Fibroblast of peridontal ligament (primary cell): Measurements from ENCODE around the gene MAP1LC3B2.
"Not testable (repeated sequence)": the region's sequence is repeated elsewhere in the genome, so short reads cannot be mapped to it uniquely, and the experiment has no call there.

Experiments used
- DNase-seq: peaks from one replicate; pipeline ENCODE4 v3.0.0-alpha.2; 2010; ENCODE audit errors: extremely low read depth

The MAP1LC3B2 gene

GRCh38 chr12:116558280-116559161 lies 660 bp upstream of the MAP1LC3B2 start:
- DNase-seq = no peak

- DNase-seq = no peak
Observed at GRCh38 chr12:116561181-116561821, 2.1 kb downstream of the MAP1LC3B2 start.

- DNase-seq = no peak
Observed at GRCh38 chr12:116562090-116562489, 2.9 kb downstream of the MAP1LC3B2 start.

- no peak for DNase-seq
Observed at GRCh38 chr12:116563262-116563661, 4.1 kb downstream of the MAP1LC3B2 start.

DNA sequence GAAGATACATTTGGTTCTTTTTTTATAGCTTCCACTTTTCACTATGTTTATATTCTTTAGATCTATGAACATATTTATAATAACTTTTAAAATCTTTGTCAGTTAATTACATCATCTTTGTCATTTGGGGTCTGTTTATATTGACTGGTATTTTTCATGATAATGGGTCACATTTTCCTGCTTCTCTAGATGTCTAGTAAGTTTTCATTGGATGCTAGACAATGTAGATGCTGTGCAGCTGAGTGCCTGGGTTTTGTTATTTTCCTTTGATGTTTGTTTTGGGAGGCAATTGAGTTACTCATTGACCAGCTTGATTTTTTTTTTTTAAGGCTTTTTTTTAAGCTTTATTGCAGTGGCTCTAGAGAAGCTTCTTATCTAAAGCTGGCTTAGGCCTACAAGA lies 4.9 kb downstream of the MAP1LC3B2 start:
- DNase-seq = no peak

DNA sequence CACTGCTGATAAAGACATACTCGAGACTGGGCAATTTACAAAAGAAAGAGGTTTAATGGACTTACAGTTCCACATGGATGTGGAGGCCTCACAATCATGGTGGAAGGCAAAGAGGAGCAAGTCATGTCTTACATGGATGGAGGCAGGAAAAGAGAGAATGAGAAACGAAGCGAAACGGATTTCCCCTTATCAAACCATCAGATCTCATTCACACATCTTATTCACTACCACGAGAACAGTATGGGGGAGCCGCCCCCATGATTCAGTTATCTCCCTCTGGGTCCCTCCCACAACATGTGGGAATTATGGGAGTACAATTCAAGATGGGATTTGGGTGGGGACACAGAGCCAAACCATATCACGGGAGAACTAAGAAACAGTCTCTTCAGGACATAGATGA lies 6.0 kb downstream of the MAP1LC3B2 start:
- DNase-seq = not testable (repeated sequence)

DNA sequence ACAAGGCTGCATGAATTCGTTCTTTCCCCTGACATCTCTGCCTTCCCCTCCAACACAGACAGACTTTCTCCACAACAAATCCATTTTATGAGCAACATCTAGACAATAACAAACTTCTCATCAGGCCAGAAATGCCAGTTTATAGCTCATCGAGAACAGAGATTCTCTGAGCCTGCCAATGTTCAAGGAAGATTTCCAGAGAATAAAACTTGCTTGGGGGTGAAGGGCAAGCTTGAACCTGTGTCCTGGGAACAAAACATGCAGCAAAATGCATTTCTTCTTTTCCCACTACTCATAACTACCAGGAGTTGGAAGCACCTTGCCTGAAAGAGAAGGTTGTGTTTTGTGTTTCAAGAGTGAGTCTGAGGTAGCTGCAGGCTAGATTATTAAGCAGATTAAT lies 6.8 kb downstream of the MAP1LC3B2 start:
- DNase-seq = no peak

DNA sequence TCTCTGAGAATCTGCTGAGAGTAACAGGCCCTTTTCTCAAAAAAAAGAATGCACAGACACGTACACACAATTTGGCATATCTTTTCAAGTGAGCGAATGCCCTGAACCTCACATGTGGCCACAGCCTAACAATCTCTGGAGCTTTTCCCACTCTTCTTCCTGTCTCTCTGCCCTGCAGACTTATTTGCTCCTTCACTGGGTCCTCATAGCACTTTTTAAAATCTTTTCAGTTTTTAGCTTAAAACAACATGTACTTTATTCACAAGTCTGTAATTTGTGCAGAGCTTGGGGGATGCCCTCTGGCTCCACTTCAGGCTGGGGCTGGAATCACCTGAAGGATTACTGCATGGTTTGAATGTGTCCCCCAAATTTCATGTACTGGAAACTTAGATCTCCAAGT lies 9.0 kb downstream of the MAP1LC3B2 start:
- no peak for DNase-seq

GRCh38 chr12:116571089-116571488 lies 11.9 kb downstream of the MAP1LC3B2 start:
- no peak for DNase-seq

DNA sequence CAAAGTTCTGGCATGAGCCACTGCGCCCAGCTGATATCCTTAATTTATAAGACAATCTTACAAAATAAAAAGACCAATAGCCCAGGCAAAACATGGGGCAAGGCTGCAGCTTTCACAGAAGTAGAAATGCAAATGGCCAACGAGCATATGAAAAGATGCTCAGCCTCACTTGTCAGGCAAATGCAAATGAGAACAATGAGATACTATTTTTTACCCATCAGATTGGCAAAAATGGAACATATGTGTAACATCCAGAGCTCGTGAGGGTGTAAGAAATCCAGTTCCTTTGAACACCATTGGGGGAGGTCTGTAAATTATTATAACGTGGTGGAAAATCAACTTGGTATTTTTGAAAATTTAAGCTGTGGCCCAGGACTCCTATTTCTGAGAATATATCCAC lies 14.6 kb downstream of the MAP1LC3B2 start:
- DNase-seq = no peak

DNA sequence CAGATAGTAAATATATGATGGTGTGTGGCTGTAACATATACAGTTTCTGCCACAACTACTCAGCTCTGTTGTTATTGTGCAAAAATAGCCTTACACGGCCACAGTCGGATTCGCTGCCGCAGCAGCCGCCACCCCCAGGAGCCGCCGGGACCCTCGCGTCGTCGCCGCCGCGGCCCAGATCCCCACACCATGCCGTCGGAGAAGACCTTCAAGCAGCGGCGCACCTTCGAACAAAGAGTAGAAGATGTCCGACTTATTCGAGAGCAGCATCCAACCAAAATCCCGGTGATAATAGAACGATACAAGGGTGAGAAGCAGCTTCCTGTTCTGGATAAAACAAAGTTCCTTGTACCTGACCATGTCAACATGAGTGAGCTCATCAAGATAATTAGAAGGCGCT lies 16.6 kb downstream of the MAP1LC3B2 start:
- not testable (repeated sequence) for DNase-seq

DNA sequence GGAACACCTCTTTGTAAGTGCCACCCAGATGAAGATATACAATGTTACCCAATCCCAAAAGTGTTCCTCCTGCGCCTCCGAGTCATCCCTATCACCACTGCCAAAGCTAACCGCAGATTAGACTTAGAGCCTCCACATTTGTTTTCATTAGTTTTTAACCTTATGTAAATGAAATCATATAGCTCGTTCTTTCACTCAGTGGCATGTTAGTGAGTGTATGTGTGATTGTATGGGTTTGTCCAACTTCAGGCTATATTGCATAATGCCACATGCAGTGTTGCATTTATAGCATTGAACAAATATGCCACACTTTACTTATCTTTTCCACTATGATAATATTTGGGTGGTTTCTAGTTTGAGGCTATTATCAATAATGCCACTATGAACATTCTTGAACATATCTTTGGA lies 18.0 kb downstream of the MAP1LC3B2 start:
- DNase-seq = peak; percentile 16

GRCh38 chr12:116578051-116578450 lies 18.9 kb downstream of the MAP1LC3B2 start:
- no peak for DNase-seq

- DNase-seq = no peak
Observed at GRCh38 chr12:116582610-116583009, 23.4 kb downstream of the MAP1LC3B2 start.

GRCh38 chr12:116583129-116583694 lies 24.0 kb downstream of the MAP1LC3B2 start:
- no peak for DNase-seq

DNA sequence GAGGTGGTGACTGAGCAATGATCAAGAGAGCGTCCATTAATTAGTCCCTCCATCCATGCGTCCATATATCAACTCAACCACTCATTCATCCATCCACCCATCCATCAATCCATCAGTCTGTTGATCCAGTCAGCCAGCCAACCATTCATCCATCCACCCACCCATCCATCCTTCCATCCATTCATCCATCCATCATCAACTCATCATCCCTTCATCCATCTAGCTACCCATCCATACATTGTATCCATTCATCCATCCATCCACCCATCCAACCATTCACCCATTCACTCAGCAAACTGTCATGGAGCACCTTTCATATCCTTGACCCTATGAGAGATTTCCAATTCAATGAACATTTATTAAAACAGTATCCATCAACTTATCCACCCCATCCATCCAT lies 28.1 kb downstream of the MAP1LC3B2 start:
- no peak for DNase-seq

- DNase-seq = no peak
Observed at GRCh38 chr12:116588390-116589028, 29.3 kb downstream of the MAP1LC3B2 start.

- DNase-seq = no peak
Observed at GRCh38 chr12:116589581-116589980, 30.4 kb downstream of the MAP1LC3B2 start.

DNA sequence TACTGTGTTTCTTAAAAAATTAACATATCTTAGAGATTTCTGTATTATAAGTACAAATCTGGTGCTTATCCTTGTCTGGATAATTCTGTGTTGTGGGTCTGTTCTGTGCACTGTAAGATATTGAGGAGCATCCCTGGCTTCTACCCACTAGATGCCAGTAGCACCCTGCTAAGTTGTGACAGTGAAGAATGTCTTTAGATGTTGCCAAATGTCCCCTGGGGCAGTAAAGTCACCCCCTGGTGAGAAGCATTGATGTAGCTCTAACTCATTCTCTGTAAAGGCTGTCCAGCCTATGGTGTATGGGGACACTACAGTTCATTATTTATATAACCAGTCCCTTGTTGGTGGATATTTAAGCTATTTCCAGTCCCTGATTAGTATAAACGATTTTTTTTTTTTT lies 31.4 kb downstream of the MAP1LC3B2 start:
- DNase-seq = no peak

GRCh38 chr12:116591855-116592637 lies 32.9 kb downstream of the MAP1LC3B2 start:
- DNase-seq = peak; percentile 63

- peak; percentile 48 for DNase-seq
Observed at GRCh38 chr12:116592731-116593130, 33.5 kb downstream of the MAP1LC3B2 start.
